Heart left ventricle (tissue), 16 donors: Measurements from ENCODE around the gene NUP214. TPM values are rescaled to one million over a fixed set of nuclear protein-coding genes. Genes with fewer than 3 reads are reported as not detected.

ENCODE experiments used
- ATAC-seq, 4 donors: fragments of 200-7000 bp; cut with Tn5 transposase; one replicate each; pipeline ENCODE4 v1.9.1; 2020 to 2022; ENCODE audit warnings: moderate library complexity in 4 of 4, mild to moderate bottlenecking in 3 of 4, moderate number of reproducible peaks in 1 of 4
- DNase-seq, 5 donors: peaks; one replicate each; pipeline ENCODE4 v3.0.0-alpha.2; 2020
- H3K27ac ChIP-seq, 12 donors: fragments of 200-600 bp; sonication (generic) in 4 of 12; one replicate each; pipeline versions ENCODE4 v1.5.0 to v1.8.0; 2016 to 2022; ENCODE audit warnings: mild to moderate bottlenecking in 2 of 12
- H3K27me3 ChIP-seq, 9 donors: fragments of 200-600 bp; sonication (generic) in 2 of 9; one replicate each; pipeline versions ENCODE4 v1.5.1 to v1.8.0; 2016 to 2022; ENCODE audit warnings: mild to moderate bottlenecking in 3 of 9
- H3K36me3 ChIP-seq, 9 donors: fragments of 200-600 bp; sonication (generic) in 2 of 9; one replicate each; pipeline versions ENCODE4 v1.5.0 to v1.8.0; 2018 to 2022; ENCODE audit warnings: mild to moderate bottlenecking in 2 of 9
- H3K4me1 ChIP-seq, 12 donors: fragments of 200-600 bp; sonication (generic) in 4 of 12; one replicate each; pipeline versions ENCODE4 v1.5.0 to v1.8.0; 2016 to 2022; ENCODE audit warnings: mild to moderate bottlenecking in 3 of 12
- H3K4me3 ChIP-seq, 12 donors: fragments of 200-600 bp; sonication (generic) in 4 of 12; one replicate each; pipeline versions ENCODE4 v1.5.0 to v1.8.0; 2017 to 2022; ENCODE audit warnings: mild to moderate bottlenecking in 9 of 12, moderate library complexity in 4 of 12
- H3K9me3 ChIP-seq, 12 donors: fragments of 200-600 bp; sonication (generic) in 4 of 12; one replicate each; pipeline versions ENCODE4 v1.5.0 to v1.8.0; 2016 to 2022; ENCODE audit warnings: mild to moderate bottlenecking in 1 of 12
- CTCF ChIP-seq, 12 donors: fragments of 200-600 bp; sonication (generic) in 4 of 12; IDR thresholded peaks; one replicate each; pipeline versions ENCODE4 v1.5.0 to v1.8.0; 2018 to 2022; ENCODE audit warnings: antibody characterized with exemption in 12 of 12, mild to moderate bottlenecking in 5 of 12
- POLR2A ChIP-seq, 2 donors: fragments of 450-650 bp; IDR thresholded peaks; one replicate each; pipeline ENCODE4 v1.6.1; 2017; ENCODE audit warnings: antibody characterized with exemption in 2 of 2, mild to moderate bottlenecking in 2 of 2, moderate library complexity in 2 of 2
- WGBS, 4 donors: extraction: QIAGEN DNeasy Blood & Tissue Kit in 2 of 4; methylation state at CpG; one replicate each; pipeline versions ENCODE4 v1.1.5 to v1.1.7; 2013 to 2018; 5-methylcytosine and 5-hydroxymethylcytosine counted together
- intact Hi-C, 10 donors: fragments of 100-400 bp; cut with DNase I; formaldehyde crosslinking; loops; one replicate each; pipeline versions ENCODE4 v1.11.1 to v1.14.2; 2022
- polyA plus RNA-seq, 2 donors: library from polyadenylated mRNA; stranded (reverse); fragments of 200-250 nt; gene quantifications; one replicate each; pipeline ENCODE4 v1.2.3, GENCODE V29; 2013
- total RNA-seq, 9 donors: library from RNA; depleted of rRNA in 2 of 9; stranded (reverse); fragments of >200 nt in 2 of 9; fragmentation: NEBNext Ultra II Directional in 3 of 9; extraction: Animal tissue kit (Norgen Biotek cat#: 25700) in 3 of 9; gene quantifications; one replicate each; pipeline versions ENCODE4 v1.1.0 to v1.2.4, GENCODE V29; 2016 to 2023
- donor health status: ischemic (EF 13 %, LVEDD 7.1; RV severe dilation, severe dysfunction).
- donor health status: healthy with polysubstance abuse.
- donor health status: DM: no; HTN: yes; CAD: no.
- donor health status: DM: no; HTN: no; CAD: no.
- donor health status: ischemic (EF 25% LVEDD 6.9; RV normal size, moderate dysfunction).
- donor health status: ischemic (EF 25% LVEDD 5.7; RV mildly dilated, moderate dysfunction).
- donor health status: healthy.
- donor health status: DM: yes; HTN: yes; CAD: no.
- donor health status: ischemic (EF 35%, LVEDD 5.7; RV mildly dilated, moderate dysfunction).
- donor health status: nonischemic (EF 11% LVEDD 7.7; RV severe dilation, severe dysfunction).
- donor health status: DM: yes; HTN: yes; CAD: no.
- donor health status: PGD.
- donor health status: ischemic (EF 29% LVEDD 5.4; RV normal size, mild dysfunction).
- donor health status: nonischemic (EF 23%, LVEDD 6.1; RV moderate dilation, normal function).

NUP214 gene
- total and polyA plus RNA-seq, 11 donors: 13.7 to 45.1 (median 23.6) TPM

- no peak for ATAC-seq
- TF ChIP-seq POLR2A (IDR thresholded peaks at IDR 0.05) (no peak), CTCF (IDR thresholded peaks at IDR 0.05) (no peak)
- Histone ChIP-seq H3K4me1 (peaks cover 0 to 31% (median 13%) of the 10 kb centered on the region in 12 donors), H3K36me3 (peaks cover 0 to 72% (median 50%) of the 10 kb centered on the region in 9 donors), H3K4me3 (peak overlapping the region in 1 of 12 donors; percentile 60), H3K27me3 (no peaks in the 10 kb centered on the region), H3K27ac (no peak overlapping the region), H3K9me3 (no peaks in the 10 kb centered on the region)
- no peak for DNase-seq
- 74 to 83% (median 79%) methylated on average over 8 of the region's 8 CpGs for WGBS, 4 donors
- intact Hi-C loops: loop anchor here in 1 of 10 donors (5.0 kb wide), 1 partner anchor 42 kb away; no protein-coding TSS in a partner anchor
Observed at GRCh38 chr9:131228988-131229387, 103.6 kb downstream of the NUP214 start.

- Histone ChIP-seq H3K27me3 (no peaks in the 10 kb centered on the region), H3K4me1 (peaks cover 0 to 48% (median 32%) of the 10 kb centered on the region in 12 donors), H3K27ac (peak overlapping the region in 7 of 12 donors; percentile 61 to 96 (median 88)), H3K9me3 (no peaks in the 10 kb centered on the region), H3K36me3 (peaks cover 0 to 68% (median 51%) of the 10 kb centered on the region in 9 donors), H3K4me3 (peak overlapping the region in 1 of 12 donors; percentile 5)
- DNase-seq (peak in 1 of 5 donors; percentile 15), ATAC-seq (no peak)
- no peak for TF ChIP-seq POLR2A (IDR thresholded peaks at IDR 0.05)
- no peak for TF ChIP-seq CTCF (IDR thresholded peaks at IDR 0.05)
- intact Hi-C loops: loop anchor here in 3 of 10 donors (5.0 to 10.0 kb wide), 2 partner anchors 46 to 101 kb away; no protein-coding TSS in a partner anchor
- WGBS, 4 donors: 89 to 95% (median 90%) methylated on average over 11 of the region's 11 CpGs
Observed at GRCh38 chr9:131233556-131233955, 108.2 kb downstream of the NUP214 start.

GRCh38 chr9:131233995-131234394 lies 108.6 kb downstream of the NUP214 start:
- Histone ChIP-seq H3K4me3 (peak overlapping the region in 1 of 12 donors; percentile 5), H3K27ac (peak overlapping the region in 9 of 12 donors; percentile 61 to 96 (median 85)), H3K36me3 (peaks cover 0 to 65% (median 50%) of the 10 kb centered on the region in 9 donors), H3K4me1 (peaks cover 0 to 52% (median 36%) of the 10 kb centered on the region in 12 donors), H3K9me3 (no peaks in the 10 kb centered on the region), H3K27me3 (no peaks in the 10 kb centered on the region)
- intact Hi-C loops: loop anchor here in 3 of 10 donors (5.0 to 10.0 kb wide), 2 partner anchors 47 to 101 kb away; no protein-coding TSS in a partner anchor
- peak in 1 of 5 donors; percentile 16 for DNase-seq
- WGBS, 4 donors: 70 to 84% (median 80%) methylated on average over 9 of the region's 9 CpGs
- no peak for ATAC-seq
- TF ChIP-seq POLR2A (IDR thresholded peaks at IDR 0.05): no peak
- TF ChIP-seq CTCF (IDR thresholded peaks at IDR 0.05): no peak

GRCh38 chr9:131234799-131235479 lies 109.6 kb downstream of the NUP214 start:
- Histone ChIP-seq H3K4me1 (peaks cover 0 to 58% (median 39%) of the 10 kb centered on the region in 12 donors), H3K27ac (peak overlapping the region; percentile 49 to 96 (median 84)), H3K36me3 (peaks cover 0 to 58% (median 46%) of the 10 kb centered on the region in 9 donors)

More at GRCh38 chr9:131234799-131235479, 109.6 kb downstream of the NUP214 start:
- DNase-seq: peak in 3 of 5 donors; percentile 28 to 67 (median 33)
- no peak for TF ChIP-seq CTCF (IDR thresholded peaks at IDR 0.05)
- H3K9me3 ChIP-seq: no peaks in the 10 kb centered on the region
- intact Hi-C loops: loop anchor here in 7 of 10 donors (5.0 to 10.0 kb wide), 6 partner anchors 37 to 102 kb away; partner anchors contain the start of gene FAM78A (in 1 of the 7)
- no peaks in the 10 kb centered on the region for H3K27me3 ChIP-seq
- peak; percentile 69 to 71 (median 70) for ATAC-seq
- peak overlapping the region in 2 of 12 donors; percentile 5 to 21 for H3K4me3 ChIP-seq
- 49 to 57% (median 52%) methylated on average over 14 to 16 of the region's 16 CpGs for WGBS, 4 donors
